Chondrocyte (in vitro differentiated cells): Measurements from ENCODE around the gene TEX2. TPM values are rescaled to one million over a fixed set of nuclear protein-coding genes. Genes with fewer than 3 reads are reported as not detected.

Experiments
- DNase-seq: peaks from one replicate; pipeline ENCODE4 v3.0.0; 2021; ENCODE audit warnings: mixed read lengths, low spot score
- H3K27ac Mint-ChIP-seq: one replicate; pipeline ENCODE4 v1.8.0; 2021; ENCODE audit warnings: mild to moderate bottlenecking, moderate library complexity, mixed read lengths; ENCODE audit not compliant: unreplicated experiment
- H3K27me3 Mint-ChIP-seq: 2 replicates; pipeline ENCODE4 v1.8.0; 2021; ENCODE audit warnings: low read depth, mixed read lengths
- H3K36me3 Mint-ChIP-seq: 2 replicates; pipeline ENCODE4 v1.8.0; 2021; ENCODE audit warnings: low read depth, mixed read lengths
- H3K4me1 Mint-ChIP-seq: 2 replicates; pipeline ENCODE4 v1.8.0; 2021; ENCODE audit warnings: low read depth, mild to moderate bottlenecking, mixed read lengths
- H3K4me3 Mint-ChIP-seq: one replicate; pipeline ENCODE4 v1.8.0; 2021; ENCODE audit warnings: mild to moderate bottlenecking, moderate library complexity, mixed read lengths; ENCODE audit not compliant: unreplicated experiment
- H3K9me3 Mint-ChIP-seq: 2 replicates; pipeline ENCODE4 v1.8.0; 2021; ENCODE audit warnings: low read depth, mixed read lengths
- total RNA-seq: library from RNA; stranded (reverse); gene quantifications from 3 replicates; pipeline ENCODE4 v1.2.1, GENCODE V29; 2021
- TF ChIP-seq, protein P1 (sequence below): fragments of 200-600 bp; sonication (generic); IDR thresholded peaks from 2 replicates; pipeline ENCODE4 v1.5.0; 2021; ENCODE audit warnings: antibody characterized with exemption, mild to moderate bottlenecking, moderate library complexity

TEX2 gene
- total RNA-seq, 1 donor from 2014 or later = 47.3 TPM

DNA sequence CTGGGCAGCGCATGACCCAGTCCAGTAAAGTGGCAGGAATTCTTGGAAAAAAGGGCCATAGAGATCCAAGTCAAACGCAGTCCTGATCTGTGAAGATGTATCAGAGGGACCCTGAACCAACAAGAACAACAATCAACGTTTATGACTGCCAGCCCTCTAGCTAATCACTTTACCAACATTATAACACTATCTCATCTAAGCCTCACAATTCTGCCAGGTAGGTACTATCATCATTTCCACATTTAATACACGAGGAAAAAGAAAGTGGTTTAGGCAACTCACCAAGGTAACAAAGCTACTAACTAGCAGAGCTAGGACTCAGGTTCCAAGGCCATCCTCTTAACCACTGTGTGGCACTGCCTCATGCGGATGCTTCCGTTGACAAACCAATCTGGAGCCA, 28.1 kb downstream of the TEX2 start:
- no peak overlapping the region for H3K27ac Mint-ChIP-seq
- peaks cover 5% of the 10 kb centered on the region for H3K36me3 Mint-ChIP-seq
- H3K4me3 Mint-ChIP-seq = no peak overlapping the region
- DNase-seq = no peak
- no peaks in the 10 kb centered on the region for H3K9me3 Mint-ChIP-seq
- no peaks in the 10 kb centered on the region for H3K27me3 Mint-ChIP-seq
- peaks cover 70% of the 10 kb centered on the region for H3K4me1 Mint-ChIP-seq
- TF ChIP-seq, protein P1, sequence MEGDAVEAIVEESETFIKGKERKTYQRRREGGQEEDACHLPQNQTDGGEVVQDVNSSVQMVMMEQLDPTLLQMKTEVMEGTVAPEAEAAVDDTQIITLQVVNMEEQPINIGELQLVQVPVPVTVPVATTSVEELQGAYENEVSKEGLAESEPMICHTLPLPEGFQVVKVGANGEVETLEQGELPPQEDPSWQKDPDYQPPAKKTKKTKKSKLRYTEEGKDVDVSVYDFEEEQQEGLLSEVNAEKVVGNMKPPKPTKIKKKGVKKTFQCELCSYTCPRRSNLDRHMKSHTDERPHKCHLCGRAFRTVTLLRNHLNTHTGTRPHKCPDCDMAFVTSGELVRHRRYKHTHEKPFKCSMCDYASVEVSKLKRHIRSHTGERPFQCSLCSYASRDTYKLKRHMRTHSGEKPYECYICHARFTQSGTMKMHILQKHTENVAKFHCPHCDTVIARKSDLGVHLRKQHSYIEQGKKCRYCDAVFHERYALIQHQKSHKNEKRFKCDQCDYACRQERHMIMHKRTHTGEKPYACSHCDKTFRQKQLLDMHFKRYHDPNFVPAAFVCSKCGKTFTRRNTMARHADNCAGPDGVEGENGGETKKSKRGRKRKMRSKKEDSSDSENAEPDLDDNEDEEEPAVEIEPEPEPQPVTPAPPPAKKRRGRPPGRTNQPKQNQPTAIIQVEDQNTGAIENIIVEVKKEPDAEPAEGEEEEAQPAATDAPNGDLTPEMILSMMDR = no peak

DNA sequence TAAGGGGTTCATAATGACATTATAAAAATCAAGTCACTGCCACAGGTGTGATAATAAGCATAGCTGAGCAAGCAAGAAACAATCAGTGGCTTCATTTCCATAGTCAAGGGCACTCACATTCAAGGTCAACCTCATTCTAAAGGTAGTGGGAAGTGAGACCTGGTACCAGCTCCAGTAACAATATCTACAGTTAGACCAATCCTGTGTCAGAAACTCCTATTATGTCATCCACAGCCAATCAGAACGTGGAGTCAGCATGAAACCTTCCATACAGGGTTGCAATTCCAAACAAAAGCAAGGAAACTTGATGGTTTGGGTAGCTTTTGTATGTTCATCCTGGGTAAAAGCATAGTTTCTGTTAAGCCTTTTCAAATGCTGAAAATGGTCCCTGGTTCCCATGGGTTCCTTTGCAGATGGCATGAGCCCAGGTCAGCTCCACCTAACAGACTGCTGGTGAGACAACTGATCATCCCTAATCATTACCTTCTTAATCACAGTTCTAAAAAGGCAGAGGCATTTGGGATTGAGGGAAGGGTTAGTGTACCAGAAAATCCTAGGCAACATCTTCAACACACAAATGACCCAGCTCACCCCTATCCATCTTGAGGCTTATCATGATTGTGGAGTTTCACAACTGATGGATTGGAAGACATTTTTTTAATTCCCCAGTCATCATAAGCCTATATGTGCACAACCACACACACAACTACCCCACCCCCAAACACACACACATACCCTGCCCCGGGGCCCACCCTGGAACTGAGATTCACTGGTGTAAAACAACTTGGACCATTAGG, 30.4 kb downstream of the TEX2 start:
- Mint-ChIP-seq H3K36me3 (peaks cover 5% of the 10 kb centered on the region), H3K4me3 (no peak overlapping the region), H3K9me3 (no peaks in the 10 kb centered on the region), H3K27me3 (no peaks in the 10 kb centered on the region), H3K4me1 (peaks cover 72% of the 10 kb centered on the region), H3K27ac (no peak overlapping the region)
- DNase-seq = no peak
- TF ChIP-seq, protein P1 = no peak

DNA sequence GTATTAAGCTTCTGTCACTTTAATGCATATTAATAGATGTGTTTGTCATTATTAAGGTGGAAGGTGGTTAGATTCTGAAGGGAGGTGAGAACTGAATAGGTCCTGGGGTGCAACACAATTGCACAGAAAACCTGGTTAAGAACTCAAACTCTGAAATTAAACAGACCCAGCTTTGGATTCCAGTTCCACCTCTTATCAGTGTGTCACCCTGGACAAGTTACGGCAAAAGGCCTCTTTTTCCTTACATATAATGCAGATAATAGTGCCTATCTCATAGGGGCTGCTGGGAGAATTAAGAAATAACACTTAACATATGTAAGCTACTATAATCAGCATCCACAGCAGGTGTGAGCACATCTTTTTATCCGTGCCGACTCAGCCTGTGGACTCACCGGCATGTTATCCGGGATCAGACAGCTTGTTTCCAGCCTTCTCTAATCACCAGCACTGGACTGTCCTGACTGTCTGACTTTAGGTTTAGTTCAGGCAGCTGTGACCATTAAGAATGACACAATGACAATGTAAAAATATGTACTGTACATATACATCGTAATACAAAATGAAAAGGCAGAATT, 31.4 kb downstream of the TEX2 start:
- DNase-seq = no peak
- no peaks in the 10 kb centered on the region for H3K9me3 Mint-ChIP-seq
- TF ChIP-seq, protein P1 = no peak
- H3K4me1 Mint-ChIP-seq = peaks cover 62% of the 10 kb centered on the region
- peak overlapping the region; percentile 97 for H3K27ac Mint-ChIP-seq
- no peak overlapping the region for H3K4me3 Mint-ChIP-seq
- H3K36me3 Mint-ChIP-seq = peaks cover 5% of the 10 kb centered on the region
- H3K27me3 Mint-ChIP-seq = no peaks in the 10 kb centered on the region

DNA sequence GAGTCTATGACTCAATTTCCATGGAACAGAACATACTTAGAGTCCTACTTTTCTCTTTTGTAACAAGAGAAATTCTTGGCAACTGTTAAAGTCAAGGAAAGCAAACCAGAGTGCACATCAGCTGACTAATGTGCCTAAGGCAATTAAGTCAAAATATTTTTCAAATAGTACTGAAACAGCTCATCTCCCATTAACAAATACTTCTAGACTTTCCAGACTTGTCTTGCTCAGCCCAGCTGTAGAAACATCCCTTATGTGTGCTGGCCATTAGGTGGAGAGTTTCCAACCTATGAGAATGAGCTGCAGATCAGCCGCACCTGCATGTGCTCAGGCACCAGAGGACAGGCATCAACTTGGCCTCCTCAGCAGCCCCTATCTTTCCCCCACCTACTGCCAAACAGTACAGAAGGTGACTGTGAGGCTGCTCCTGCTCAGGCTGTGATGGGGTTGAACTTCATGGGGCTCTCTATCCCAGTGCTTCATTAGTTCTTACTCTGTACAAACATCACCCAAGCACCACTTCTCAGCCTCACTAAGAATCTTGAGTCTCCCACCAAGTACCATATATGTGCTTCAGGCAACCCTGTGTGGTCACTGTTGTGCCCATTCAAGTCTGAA, 32.2 kb downstream of the TEX2 start:
- H3K4me3 Mint-ChIP-seq = no peak overlapping the region
- no peaks in the 10 kb centered on the region for H3K27me3 Mint-ChIP-seq
- peak overlapping the region; percentile 97 for H3K27ac Mint-ChIP-seq
- peaks cover 66% of the 10 kb centered on the region for H3K4me1 Mint-ChIP-seq
- TF ChIP-seq, protein P1 = peak; percentile 36
- no peak for DNase-seq
- H3K36me3 Mint-ChIP-seq = peaks cover 5% of the 10 kb centered on the region
- no peaks in the 10 kb centered on the region for H3K9me3 Mint-ChIP-seq

DNA sequence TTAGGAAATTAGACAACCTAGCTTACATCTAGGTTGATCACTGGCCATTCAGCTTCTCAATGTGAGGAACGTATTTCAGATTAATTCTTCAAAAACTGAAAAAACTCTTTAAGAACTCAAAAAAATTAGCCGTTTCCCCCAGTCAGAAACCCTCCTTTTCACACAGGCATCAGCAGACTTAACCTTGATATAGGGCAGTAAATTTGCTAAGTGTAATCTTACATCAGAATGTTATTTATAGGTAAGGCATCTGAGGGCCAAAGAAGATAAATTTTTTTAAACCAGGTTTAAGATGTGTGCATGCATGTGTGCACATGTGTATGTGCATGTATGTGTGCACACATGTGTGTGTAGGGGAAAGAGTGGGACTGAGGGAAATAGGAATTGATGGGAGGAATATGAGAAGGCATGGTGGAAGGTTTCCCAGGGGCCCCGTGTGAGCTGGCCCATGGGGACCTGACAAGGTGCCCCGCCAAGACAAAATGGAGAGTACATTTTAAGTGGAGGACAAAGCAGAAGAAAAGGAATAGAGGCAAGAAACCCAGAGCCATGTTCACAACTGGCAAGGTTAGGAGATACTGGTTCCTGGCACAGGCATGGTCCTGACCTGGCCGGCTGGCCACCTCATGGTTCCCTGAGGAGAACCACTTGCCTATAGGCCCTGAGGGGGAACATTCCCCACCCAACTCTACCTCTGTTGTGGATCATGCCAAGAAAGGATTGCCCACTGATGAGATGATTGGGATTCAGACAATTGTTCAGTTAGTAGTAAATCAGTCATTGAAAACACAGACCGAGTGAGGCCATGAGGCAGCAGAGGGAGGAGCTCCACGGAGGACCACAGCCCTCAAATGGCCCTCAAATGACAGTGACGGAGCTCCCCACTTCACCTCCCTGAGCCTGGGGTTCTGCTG, 33.0 kb downstream of the TEX2 start:
- peak overlapping the region; percentile 31 for H3K4me3 Mint-ChIP-seq
- H3K27me3 Mint-ChIP-seq = no peaks in the 10 kb centered on the region
- TF ChIP-seq, protein P1 = no peak
- H3K36me3 Mint-ChIP-seq = peaks cover 5% of the 10 kb centered on the region
- H3K4me1 Mint-ChIP-seq = peaks cover 66% of the 10 kb centered on the region
- peak overlapping the region; percentile 97 for H3K27ac Mint-ChIP-seq
- DNase-seq = no peak
- no peaks in the 10 kb centered on the region for H3K9me3 Mint-ChIP-seq
